MCF 10A (cell line): Measurements from ENCODE around the gene GSX2. TPM values are rescaled to one million over a fixed set of nuclear protein-coding genes. Genes with fewer than 3 reads are reported as not detected.

Experiments used
- BruUV-seq: library from RNA; stranded (reverse); fragments of 400-500 nt; replicated peaks from 2 replicates; lab custom pipeline; 2021; lab: Mats Ljungman, UMichigan
- CTCF ChIA-PET: fragments of 300-600 bp; sonication (Branson Sonifier 250); formaldehyde crosslinking; extraction: SDS; loops from one replicate; lab custom pipeline; 2021; ENCODE audit warnings: antibody characterized with exemption, inconsistent platforms; lab: Yijun Ruan, JAX
- POLR2A ChIA-PET: fragments of 300-600, 350-650 bp; sonication (Branson Sonifier 250); formaldehyde crosslinking; extraction: SDS; loops from one replicate; lab custom pipeline; 2020; ENCODE audit warnings: antibody characterized with exemption, inconsistent platforms; lab: Yijun Ruan, JAX
- DNase-seq: peaks from one replicate; pipeline ENCODE4 v3.0.0-alpha.2; 2018; ENCODE audit not compliant: unreplicated experiment
- H3K27ac Mint-ChIP-seq: one replicate; pipeline ENCODE4 v1.8.0; 2022; ENCODE audit warnings: mild to moderate bottlenecking, low read depth, mixed read lengths; ENCODE audit not compliant: unreplicated experiment
- H3K27me3 Mint-ChIP-seq: one replicate; pipeline ENCODE4 v1.8.0; 2022; ENCODE audit warnings: mixed read lengths; ENCODE audit not compliant: insufficient read depth, unreplicated experiment
- H3K36me3 Mint-ChIP-seq: one replicate; pipeline ENCODE4 v1.8.0; 2022; ENCODE audit warnings: mild to moderate bottlenecking, moderate library complexity, mixed read lengths; ENCODE audit not compliant: insufficient read depth, unreplicated experiment
- H3K4me1 Mint-ChIP-seq: one replicate; pipeline ENCODE4 v1.8.0; 2022; ENCODE audit warnings: mixed read lengths; ENCODE audit not compliant: insufficient read depth, unreplicated experiment
- H3K4me3 Mint-ChIP-seq: one replicate; pipeline ENCODE4 v1.8.0; 2022; ENCODE audit warnings: mild to moderate bottlenecking, moderate library complexity, mixed read lengths; ENCODE audit not compliant: unreplicated experiment
- H3K9me3 Mint-ChIP-seq: one replicate; pipeline ENCODE4 v1.8.0; 2022; ENCODE audit warnings: mixed read lengths; ENCODE audit not compliant: unreplicated experiment
- intact Hi-C: fragments of 100-400 bp; cut with micrococcal nuclease; formaldehyde crosslinking; loops from 2 replicates; pipeline ENCODE4 v1.14.1; 2022
- total RNA-seq: library from RNA; stranded (reverse); gene quantifications from 2 replicates; pipeline ENCODE4 v1.2.3, GENCODE V29; 2022
- TF ChIP-seq, protein P1 (sequence below): fragments of 200-600 bp; IDR thresholded peaks from one replicate; pipeline ENCODE4 v1.8.0; 2022; ENCODE audit warnings: antibody characterized with exemption, mild to moderate bottlenecking; ENCODE audit not compliant: unreplicated experiment

Gene GSX2
- total RNA-seq, 1 experiment from 2014 or later, result not detected

DNA sequence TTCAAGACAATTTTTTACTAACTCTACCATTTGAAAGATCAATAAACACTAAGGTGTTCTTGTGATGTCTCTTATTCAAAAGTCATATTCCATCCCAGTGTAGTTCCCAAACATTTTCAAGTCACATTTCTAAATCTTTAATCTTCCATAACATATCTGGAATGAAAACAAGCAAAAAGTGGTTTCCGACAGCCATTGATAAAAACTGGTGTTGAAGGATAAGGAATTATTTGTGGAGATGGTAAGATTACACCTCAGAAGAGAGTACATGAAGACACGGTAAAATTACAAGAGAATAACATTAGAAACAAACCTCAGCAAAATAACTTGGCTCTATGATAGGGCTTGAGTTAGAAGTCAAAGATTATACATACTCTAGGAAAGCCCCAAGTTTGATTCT is 39.8 kb upstream of the GSX2 start:
- H3K4me1 Mint-ChIP-seq, result peaks cover 40% of the 10 kb centered on the region
- BruUV-seq, result no TSS peak
- peaks cover 5% of the 10 kb centered on the region for H3K36me3 Mint-ChIP-seq
- peak overlapping the region; percentile 89 for H3K4me3 Mint-ChIP-seq
- TF ChIP-seq, protein P1, sequence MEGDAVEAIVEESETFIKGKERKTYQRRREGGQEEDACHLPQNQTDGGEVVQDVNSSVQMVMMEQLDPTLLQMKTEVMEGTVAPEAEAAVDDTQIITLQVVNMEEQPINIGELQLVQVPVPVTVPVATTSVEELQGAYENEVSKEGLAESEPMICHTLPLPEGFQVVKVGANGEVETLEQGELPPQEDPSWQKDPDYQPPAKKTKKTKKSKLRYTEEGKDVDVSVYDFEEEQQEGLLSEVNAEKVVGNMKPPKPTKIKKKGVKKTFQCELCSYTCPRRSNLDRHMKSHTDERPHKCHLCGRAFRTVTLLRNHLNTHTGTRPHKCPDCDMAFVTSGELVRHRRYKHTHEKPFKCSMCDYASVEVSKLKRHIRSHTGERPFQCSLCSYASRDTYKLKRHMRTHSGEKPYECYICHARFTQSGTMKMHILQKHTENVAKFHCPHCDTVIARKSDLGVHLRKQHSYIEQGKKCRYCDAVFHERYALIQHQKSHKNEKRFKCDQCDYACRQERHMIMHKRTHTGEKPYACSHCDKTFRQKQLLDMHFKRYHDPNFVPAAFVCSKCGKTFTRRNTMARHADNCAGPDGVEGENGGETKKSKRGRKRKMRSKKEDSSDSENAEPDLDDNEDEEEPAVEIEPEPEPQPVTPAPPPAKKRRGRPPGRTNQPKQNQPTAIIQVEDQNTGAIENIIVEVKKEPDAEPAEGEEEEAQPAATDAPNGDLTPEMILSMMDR, result no peak
- CTCF ChIA-PET, result interaction anchor here (2.1 kb wide), 1 partner anchor 130 kb away, joined by 15 read pairs; no protein-coding TSS in a partner anchor
- DNase-seq, result no peak
- POLR2A ChIA-PET, result no interaction called here
- no peaks in the 10 kb centered on the region for H3K27me3 Mint-ChIP-seq
- intact Hi-C loops, result loop anchor here (5.0 kb wide), 1 partner anchor 128 kb away; no protein-coding TSS in a partner anchor
- peak overlapping the region; percentile 97 for H3K27ac Mint-ChIP-seq
- peaks cover under 1% of the 10 kb centered on the region for H3K9me3 Mint-ChIP-seq

DNA sequence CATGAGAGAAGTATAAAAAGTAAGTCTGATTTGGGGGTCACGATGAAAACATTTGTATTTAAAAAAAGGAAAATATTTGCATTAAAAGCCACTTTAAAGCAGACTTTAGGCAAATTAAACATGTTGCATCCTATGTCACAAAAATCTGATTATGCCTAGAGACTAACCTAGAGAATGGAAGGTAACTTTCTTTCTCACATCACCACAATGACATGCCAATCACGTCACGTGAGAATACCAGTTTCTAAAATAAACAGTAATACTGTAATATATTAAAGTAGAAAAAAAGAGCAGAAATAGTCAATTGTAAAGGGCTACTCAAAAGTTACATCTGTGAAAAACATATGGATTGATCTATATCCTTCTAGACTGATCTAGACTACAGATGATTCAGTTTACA is 38.9 kb upstream of the GSX2 start:
- DNase-seq, result no peak
- H3K4me1 Mint-ChIP-seq, result peaks cover 45% of the 10 kb centered on the region
- BruUV-seq, result no TSS peak
- no peaks in the 10 kb centered on the region for H3K27me3 Mint-ChIP-seq
- peak overlapping the region; percentile 89 for H3K4me3 Mint-ChIP-seq
- peak overlapping the region; percentile 97 for H3K27ac Mint-ChIP-seq
- intact Hi-C loops, result loop anchor here (5.0 kb wide), 1 partner anchor 129 kb away; no protein-coding TSS in a partner anchor
- H3K9me3 Mint-ChIP-seq, result no peaks in the 10 kb centered on the region
- ChIA-PET POLR2A (no interaction called here), CTCF (interaction anchor here (0.7 to 1.2 kb wide), 5 partner anchors 8 to 843 kb away, joined by 3 to 5 read pairs (median 3); no protein-coding TSS in a partner anchor)
- H3K36me3 Mint-ChIP-seq, result peaks cover 5% of the 10 kb centered on the region
- TF ChIP-seq, protein P1, result no peak

DNA sequence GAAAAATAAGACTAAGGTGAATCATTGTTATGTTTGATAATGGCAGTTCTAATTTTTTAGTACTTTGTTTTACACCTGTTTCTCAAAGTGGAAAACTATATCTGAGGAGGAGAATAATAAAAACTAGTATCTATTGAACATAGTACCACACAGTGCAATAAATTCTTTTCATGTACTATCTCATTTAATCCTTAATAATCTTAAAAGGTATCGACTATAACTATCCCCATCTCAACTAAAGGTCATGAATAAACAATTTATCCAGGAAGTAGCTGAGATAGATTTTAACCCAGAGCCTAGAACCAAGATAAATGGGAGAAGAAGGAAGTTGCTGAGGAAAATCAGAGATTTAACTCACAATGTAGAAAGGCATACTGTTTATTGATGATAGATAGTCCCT is 38.1 kb upstream of the GSX2 start:
- no peaks in the 10 kb centered on the region for H3K27me3 Mint-ChIP-seq
- intact Hi-C loops, result loop anchor here (2.0 to 5.0 kb wide), 2 partner anchors 103 to 130 kb away; no protein-coding TSS in a partner anchor
- BruUV-seq, result no TSS peak
- H3K4me1 Mint-ChIP-seq, result peaks cover 43% of the 10 kb centered on the region
- CTCF ChIA-PET, result interaction anchor here (0.9 to 2.5 kb wide), 7 partner anchors 8 to 171 kb away, joined by 3 to 12 read pairs (median 3); no protein-coding TSS in a partner anchor
- TF ChIP-seq, protein P1, result no peak
- DNase-seq, result no peak
- peaks cover 5% of the 10 kb centered on the region for H3K36me3 Mint-ChIP-seq
- no peaks in the 10 kb centered on the region for H3K9me3 Mint-ChIP-seq
- H3K4me3 Mint-ChIP-seq, result peak overlapping the region; percentile 89
- POLR2A ChIA-PET, result interaction anchor here (0.6 to 3.2 kb wide), 6 partner anchors 11 to 1342 kb away, joined by 3 to 18 read pairs (median 6); no protein-coding TSS in a partner anchor
- peak overlapping the region; percentile 97 for H3K27ac Mint-ChIP-seq

DNA sequence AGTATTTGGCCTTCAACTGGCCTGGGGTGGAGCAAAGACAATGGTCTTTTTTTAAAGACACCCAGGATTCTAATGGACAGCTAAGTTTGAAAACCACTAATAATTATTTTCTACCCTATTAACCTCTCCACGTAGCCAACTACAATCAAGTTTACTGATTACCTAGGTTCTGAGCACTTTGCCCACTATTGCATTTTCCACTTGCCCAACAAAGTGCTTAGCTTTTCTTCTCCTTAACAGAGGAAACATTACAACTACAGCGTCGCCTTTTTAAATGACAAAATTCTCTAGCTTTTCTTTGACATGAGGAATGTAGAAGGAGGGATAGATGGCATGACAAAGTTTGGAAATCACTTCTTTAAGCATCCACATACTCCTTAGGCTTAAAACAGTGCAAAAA is 37.6 kb upstream of the GSX2 start:
- Mint-ChIP-seq H3K9me3 (no peaks in the 10 kb centered on the region), H3K36me3 (peaks cover 5% of the 10 kb centered on the region), H3K27me3 (no peaks in the 10 kb centered on the region), H3K4me3 (peak overlapping the region; percentile 89), H3K27ac (peak overlapping the region; percentile 97), H3K4me1 (peaks cover 43% of the 10 kb centered on the region)
- intact Hi-C loops, result loop anchor here (2.0 to 5.0 kb wide), 2 partner anchors 102 to 130 kb away; no protein-coding TSS in a partner anchor
- no peak for DNase-seq
- ChIA-PET CTCF (interaction anchor here (1.2 to 2.5 kb wide), 5 partner anchors 11 to 171 kb away, joined by 3 to 12 read pairs (median 4); no protein-coding TSS in a partner anchor), POLR2A (interaction anchor here (0.6 to 3.2 kb wide), 13 partner anchors 9 to 1343 kb away, joined by 3 to 18 read pairs (median 5); no protein-coding TSS in a partner anchor)
- BruUV-seq, result no TSS peak
- TF ChIP-seq, protein P1, result no peak
